ENCODE results near the gene HAND2.

DNA sequence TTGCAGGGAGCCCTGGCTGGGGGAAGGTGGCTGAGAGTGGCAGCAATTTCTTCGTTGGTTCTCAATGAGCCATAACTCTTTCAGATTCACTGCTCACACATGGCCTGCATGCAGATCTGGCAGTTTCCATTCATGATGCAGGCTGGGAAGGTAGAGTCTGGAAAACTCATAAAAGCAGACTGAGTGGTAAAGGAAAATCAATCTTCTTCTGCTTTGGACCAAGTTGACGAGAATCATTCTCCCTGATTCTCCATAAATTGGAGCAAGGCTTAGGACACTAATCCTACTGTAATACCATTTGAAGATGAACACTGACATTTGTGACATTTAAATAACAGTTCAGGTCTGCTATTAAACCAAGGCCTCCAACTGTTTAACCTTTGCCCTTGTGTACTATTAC is 35.3 kb upstream of the HAND2 start:
- TF ChIP-seq POLR2A (IDR thresholded peaks at IDR 0.05) = no peak
- TF ChIP-seq, protein P1, sequence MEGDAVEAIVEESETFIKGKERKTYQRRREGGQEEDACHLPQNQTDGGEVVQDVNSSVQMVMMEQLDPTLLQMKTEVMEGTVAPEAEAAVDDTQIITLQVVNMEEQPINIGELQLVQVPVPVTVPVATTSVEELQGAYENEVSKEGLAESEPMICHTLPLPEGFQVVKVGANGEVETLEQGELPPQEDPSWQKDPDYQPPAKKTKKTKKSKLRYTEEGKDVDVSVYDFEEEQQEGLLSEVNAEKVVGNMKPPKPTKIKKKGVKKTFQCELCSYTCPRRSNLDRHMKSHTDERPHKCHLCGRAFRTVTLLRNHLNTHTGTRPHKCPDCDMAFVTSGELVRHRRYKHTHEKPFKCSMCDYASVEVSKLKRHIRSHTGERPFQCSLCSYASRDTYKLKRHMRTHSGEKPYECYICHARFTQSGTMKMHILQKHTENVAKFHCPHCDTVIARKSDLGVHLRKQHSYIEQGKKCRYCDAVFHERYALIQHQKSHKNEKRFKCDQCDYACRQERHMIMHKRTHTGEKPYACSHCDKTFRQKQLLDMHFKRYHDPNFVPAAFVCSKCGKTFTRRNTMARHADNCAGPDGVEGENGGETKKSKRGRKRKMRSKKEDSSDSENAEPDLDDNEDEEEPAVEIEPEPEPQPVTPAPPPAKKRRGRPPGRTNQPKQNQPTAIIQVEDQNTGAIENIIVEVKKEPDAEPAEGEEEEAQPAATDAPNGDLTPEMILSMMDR (IDR thresholded peaks at IDR 0.05) = no peak

All from vagina (tissue), 2 donors.